ENCODE measurements around the gene ANKLE1. TPM values are rescaled to one million over a fixed set of nuclear protein-coding genes. Genes with fewer than 3 reads are reported as not detected.

Gene ANKLE1
- total RNA-seq, 1 experiment from 2014 or later, result 1.6 TPM

Other genes with a start within 250 kb of the ANKLE1 start
- 11.5 and 17.5 TPM in 2 replicates for gene HAUS8, start 206.4 kb upstream of the ANKLE1 start, total RNA-seq (2014; rRNA removed; shearing (Covaris generic))
- 25.0 and 27.5 TPM in 2 replicates for gene MYO9B, start 206.1 kb upstream of the ANKLE1 start, total RNA-seq (2014; rRNA removed; shearing (Covaris generic))
- gene USE1, start 66.5 kb upstream of the ANKLE1 start, total RNA-seq (2014; rRNA removed; shearing (Covaris generic)), result 25.5 and 33.5 TPM in 2 replicates
- 0.18 and 1.6 TPM in 2 replicates for gene OCEL1, start 55.7 kb upstream of the ANKLE1 start, total RNA-seq (2014; rRNA removed; shearing (Covaris generic))
- gene NR2F6, start 36.0 kb upstream of the ANKLE1 start, total RNA-seq (2014; rRNA removed; shearing (Covaris generic)), result 44.5 and 51.8 TPM in 2 replicates
- not detected in 2 replicates for gene USHBP1, start 17.2 kb upstream of the ANKLE1 start, total RNA-seq (2014; rRNA removed; shearing (Covaris generic))
- 174 and 192 TPM in 2 replicates for gene BABAM1, start 14.5 kb upstream of the ANKLE1 start, total RNA-seq (2014; rRNA removed; shearing (Covaris generic))
- gene ABHD8, start 21.5 kb downstream of the ANKLE1 start, total RNA-seq (2014; rRNA removed; shearing (Covaris generic)), result 7.6 and 11.6 TPM in 2 replicates
- gene MRPL34, start 24.0 kb downstream of the ANKLE1 start, total RNA-seq (2014; rRNA removed; shearing (Covaris generic)), result 68.9 and 94.4 TPM in 2 replicates
- gene DDA1, start 27.7 kb downstream of the ANKLE1 start, total RNA-seq (2014; rRNA removed; shearing (Covaris generic)), result 50.1 and 63.0 TPM in 2 replicates
- 2.5 TPM in 2 replicates for gene ANO8, start 53.0 kb downstream of the ANKLE1 start, total RNA-seq (2014; rRNA removed; shearing (Covaris generic))
- gene GTPBP3, start 55.7 kb downstream of the ANKLE1 start, total RNA-seq (2014; rRNA removed; shearing (Covaris generic)), result 42.5 and 43.1 TPM in 2 replicates
- gene PLVAP, start 95.4 kb downstream of the ANKLE1 start, total RNA-seq (2014; rRNA removed; shearing (Covaris generic)), result not detected in 2 replicates
- 0.69 TPM in 1 of 2 replicates, not detected in the other for gene CCDC194, start 112.3 kb downstream of the ANKLE1 start, total RNA-seq (2014; rRNA removed; shearing (Covaris generic))
- gene BST2, start 123.7 kb downstream of the ANKLE1 start, total RNA-seq (2014; rRNA removed; shearing (Covaris generic)), result 0.83 and 4.4 TPM in 2 replicates
- gene MVB12A, start 138.1 kb downstream of the ANKLE1 start, total RNA-seq (2014; rRNA removed; shearing (Covaris generic)), result 82.3 and 102 TPM in 2 replicates
- gene TMEM221, start 166.8 kb downstream of the ANKLE1 start, total RNA-seq (2014; rRNA removed; shearing (Covaris generic)), result not detected in 2 replicates
- gene NXNL1, start 179.0 kb downstream of the ANKLE1 start, total RNA-seq (2014; rRNA removed; shearing (Covaris generic)), result not detected in 2 replicates
- gene SLC27A1, start 188.6 kb downstream of the ANKLE1 start, total RNA-seq (2014; rRNA removed; shearing (Covaris generic)), result 0.98 and 3.7 TPM in 2 replicates
- 40.8 and 95.0 TPM in 2 replicates for gene PGLS, start 229.7 kb downstream of the ANKLE1 start, total RNA-seq (2014; rRNA removed; shearing (Covaris generic))